Kidney (tissue), 14 donors: ENCODE measurements around the gene HS1BP3. TPM values are rescaled to one million over a fixed set of nuclear protein-coding genes. Genes with fewer than 3 reads are reported as not detected.
A peak's percentile ranks its signal among the peaks of the same experiment; 100 is the strongest.

Experiments used
- DNase-seq, 5 donors: peaks; one replicate each; pipeline ENCODE4 v3.0.0-alpha.2; 2013 to 2020
- FAIRE-seq: peaks from 2 replicates; lab custom pipeline; 2012; peaks lifted over from hg19 to GRCh38; lab: Jason Lieb, UNC
- H3K27ac ChIP-seq, 2 donors: one replicate each; pipeline ENCODE4 v1.7.0; 2013; ENCODE audit warnings: low read depth in 2 of 2, low read length in 2 of 2, inconsistent platforms in 1 of 2
- H3K27me3 ChIP-seq: one replicate; pipeline ENCODE4 v1.7.1; 2013; ENCODE audit warnings: low read length, inconsistent platforms; ENCODE audit not compliant: control insufficient read depth, insufficient read depth
- H3K36me3 ChIP-seq, 3 donors: one replicate each; pipeline versions ENCODE4 v1.7.0 to v1.7.1; 2013; ENCODE audit warnings: low read length in 3 of 3, control low read depth in 1 of 3, inconsistent platforms in 1 of 3; ENCODE audit not compliant: insufficient read depth in 3 of 3, control insufficient read depth in 2 of 3
- H3K4me1 ChIP-seq, 3 donors: one replicate each; pipeline versions ENCODE4 v1.7.0 to v1.7.1; 2013; ENCODE audit warnings: low read length in 3 of 3, inconsistent platforms in 1 of 3, low read depth in 1 of 3; ENCODE audit not compliant: control insufficient read depth in 2 of 3, insufficient read depth in 2 of 3
- H3K4me3 ChIP-seq, 3 donors: one replicate each; pipeline versions ENCODE4 v1.7.0 to v1.8.1; 2013; ENCODE audit warnings: low read length in 3 of 3, control low read depth in 1 of 3, inconsistent platforms in 1 of 3
- H3K9ac ChIP-seq, 3 donors: one replicate each; pipeline versions ENCODE4 v1.7.0 to v1.7.1; 2013; ENCODE audit warnings: low read length in 3 of 3, control low read depth in 1 of 3, inconsistent platforms in 1 of 3
- H3K9me3 ChIP-seq, 3 donors: one replicate each; pipeline versions ENCODE4 v1.7.0 to v1.7.1; 2013; ENCODE audit warnings: low read length in 3 of 3, control low read depth in 1 of 3, inconsistent platforms in 1 of 3; ENCODE audit not compliant: control insufficient read depth in 2 of 3, insufficient read depth in 1 of 3
- CTCF ChIP-seq: IDR thresholded peaks from 3 replicates; pipeline ENCODE4 v1.5.1; 2012; ENCODE audit warnings: mild to moderate bottlenecking, moderate library complexity, borderline replicate concordance; ENCODE audit not compliant: insufficient read depth; ENCODE audit errors: extremely low read depth
- intact Hi-C: fragments of 100-400 bp; cut with DNase I; formaldehyde crosslinking; loops from one replicate; pipeline ENCODE4 v1.11.1; 2022
- polyA plus RNA-seq: library from polyadenylated mRNA; stranded (reverse); fragments of 350-450 nt; fragmentation: Illumina TruSeq; extraction: RNeasy Lipid Tissue Mini Kit (QIAGEN cat#74804); gene quantifications from one replicate; pipeline ENCODE4 v1.2.3, GENCODE V29; 2014; ENCODE audit warnings: low read depth, low replicate concordance; ENCODE audit not compliant: insufficient read depth
- total RNA-seq: library from RNA; stranded (reverse); fragmentation: NEBNext Ultra II Directional; extraction: Animal tissue kit (Norgen Biotek cat#: 25700); gene quantifications from one replicate; pipeline ENCODE4 v1.2.1, GENCODE V29; 2021
- donor health status: control.
- donor health status: control.
- donor health status: control.
- donor health status: control.
- donor health status: control.
- donor health status: DM: yes; HTN: yes; CAD: no.
- donor health status: Normal renal cell carcinoma (clear cell type).

HS1BP3 gene
- total and polyA plus RNA-seq, 2 donors from 2014 or later = 35.5 to 37.5 TPM

GRCh38 chr2:20573620-20574422 lies 77.1 kb downstream of the HS1BP3 start:
- H3K9ac ChIP-seq = no peak overlapping the region
- H3K9me3 ChIP-seq = no peaks in the 10 kb centered on the region
- H3K27ac ChIP-seq = peak overlapping the region; percentile 47 to 84
- intact Hi-C loops = no loop called here
- no peaks in the 10 kb centered on the region for H3K36me3 ChIP-seq
- TF ChIP-seq CTCF = no peak
- no peak overlapping the region for H3K4me3 ChIP-seq
- peak in 3 of 5 donors; percentile 56 to 83 (median 71) for DNase-seq
- FAIRE-seq = no peak
- no peaks in the 10 kb centered on the region for H3K27me3 ChIP-seq
- peaks cover 0 to 74% (median 52%) of the 10 kb centered on the region in 3 donors for H3K4me1 ChIP-seq

GRCh38 chr2:20572221-20572620 lies 78.7 kb downstream of the HS1BP3 start:
- Histone ChIP-seq H3K4me1 (peaks cover 0 to 58% (median 38%) of the 10 kb centered on the region in 3 donors), H3K27ac (peak overlapping the region in 1 of 2 donors; percentile 59), H3K4me3 (no peak overlapping the region), H3K9ac (no peak overlapping the region), H3K9me3 (no peaks in the 10 kb centered on the region), H3K36me3 (no peaks in the 10 kb centered on the region), H3K27me3 (no peaks in the 10 kb centered on the region)
- DNase-seq (no peak), FAIRE-seq (no peak)
- TF ChIP-seq CTCF = no peak
- intact Hi-C loops = no loop called here

- Histone ChIP-seq H3K27me3 (no peaks in the 10 kb centered on the region), H3K36me3 (no peaks in the 10 kb centered on the region), H3K4me3 (no peak overlapping the region), H3K9ac (no peak overlapping the region), H3K4me1 (peaks cover 0 to 56% (median 34%) of the 10 kb centered on the region in 3 donors), H3K27ac (peak overlapping the region in 1 of 2 donors; percentile 59), H3K9me3 (no peaks in the 10 kb centered on the region)
- no peak for TF ChIP-seq CTCF
- FAIRE-seq (no peak), DNase-seq (no peak)
- intact Hi-C loops = no loop called here
These were observed 79.2 kb downstream of the HS1BP3 start for GRCh38 chr2:20571644-20572215.
